Measurements from ENCODE around the gene OR4C45. TPM values are rescaled to one million over a fixed set of nuclear protein-coding genes. Genes with fewer than 3 reads are reported as not detected.

The OR4C45 gene
- total and polyA plus RNA-seq, 9 of the 15 experiments (the other 6 are each of a cell fraction or from before 2014, with no cell fraction given), result not detected

- no TSS peak for BruUV-seq (replicated peaks)
- in situ Hi-C loops (cut with MboI) (no loop called here), intact Hi-C loops (cut with micrococcal nuclease) (no loop called here)
- Histone ChIP-seq H3K9ac (ENCODE audit: insufficient read depth in 1 of 2, low read depth in 2 of 2, low read length in 2 of 2) (no peak overlapping the region), H3K27me3 (ENCODE audit: control insufficient read depth in 2 of 2, insufficient read depth in 2 of 2, low read length in 2 of 2) (no peaks in the 10 kb centered on the region), H2AFZ (ENCODE audit: low read depth, low read length) (no peak overlapping the region), H3K9me3 (replicated peaks; ENCODE audit: control insufficient read depth, insufficient read depth, low read depth, low read length) (no peaks in the 10 kb centered on the region), H3K4me1 (replicated peaks in 1 of 2; ENCODE audit: control insufficient read depth in 2 of 2, insufficient read depth in 2 of 2, low read length in 2 of 2) (no peaks in the 10 kb centered on the region), H3K4me3 (no peak overlapping the region), H3K4me2 (ENCODE audit: insufficient read depth, low read length) (no peak overlapping the region), H3K9me1 (ENCODE audit: control insufficient read depth, insufficient read depth, low read length) (no peaks in the 10 kb centered on the region), H3K36me3 (ENCODE audit: control insufficient read depth, insufficient read depth, low read length) (no peaks in the 10 kb centered on the region), H3K79me2 (ENCODE audit: control insufficient read depth, insufficient read depth, low read length) (no peaks in the 10 kb centered on the region), H4K20me1 (replicated peaks; ENCODE audit: control insufficient read depth, insufficient read depth, low read length) (no peaks in the 10 kb centered on the region), H3K27ac (ENCODE audit: extremely low read depth, low read depth, low read length) (no peak overlapping the region)
- no peak for DNase-seq (ENCODE audit: extremely low read depth in 1 of 4, low spot score in 3 of 4)
- ChIA-PET CTCF (ENCODE audit: low intra/inter-chr PET ratio) (no interaction called here), POLR2A (interaction anchor here (0.8 kb wide), 1 partner anchor 9 kb away, joined by 3 read pairs; no protein-coding TSS in a partner anchor)
- no peak for FAIRE-seq
- ATAC-seq, result no peak
- TF ChIP-seq GTF2E2 (tag; IDR thresholded peaks at IDR 0.05) (no peak), ATF3 (IDR thresholded peaks at IDR 0.05) (no peak), ATF3 (CRISPR knock-in tag; conservative IDR thresholded peaks at IDR 0.05) (no peak), NCOA6 (IDR thresholded peaks at IDR 0.05) (no peak), HMG20A (CRISPR knock-in tag; conservative IDR thresholded peaks at IDR 0.05) (no peak), ZBTB40 (IDR thresholded peaks at IDR 0.05) (no peak), ZBTB40 (CRISPR knock-in tag; IDR thresholded peaks at IDR 0.05) (no peak), RNF219 (CRISPR knock-in tag; IDR thresholded peaks at IDR 0.05) (no peak), EP400 (IDR thresholded peaks at IDR 0.05) (no peak), TFE3 (CRISPR knock-in tag; IDR thresholded peaks at IDR 0.05) (no peak)
Observed at GRCh38 chr11:50080256-50080655, 47.6 kb downstream of the OR4C45 start.

All from K562 (cell line).